Sigmoid colon (tissue), 3 donors: ENCODE data around the gene GGACT.

ENCODE experiments used
- CTCF ChIP-seq, 4 experiments: fragments of 450-650 bp in 3 of 4; fragments of 200-600 bp in 1 of 4; IDR thresholded peaks; one replicate each; pipeline ENCODE4 v1.5.1; 2016 to 2019; ENCODE audit warnings: antibody characterized with exemption in 4 of 4, mild to moderate bottlenecking in 3 of 4, moderate library complexity in 2 of 4
- POLR2A ChIP-seq, 2 donors: fragments of 450-650 bp; IDR thresholded peaks; one replicate each; pipeline ENCODE4 v1.6.1; 2016; ENCODE audit warnings: antibody characterized with exemption in 2 of 2, mild to moderate bottlenecking in 2 of 2, moderate library complexity in 2 of 2

- TF ChIP-seq CTCF (IDR thresholded peaks at IDR 0.05) (no peak), POLR2A (IDR thresholded peaks at IDR 0.05) (no peak)
These were observed 81.8 kb downstream of the GGACT start for GRCh38 chr13:100506600-100507422.
